D721Med (cell line): Measurements from ENCODE around the gene HK1.
"Not testable (repeated sequence)": the region's sequence is repeated elsewhere in the genome, so short reads cannot be mapped to it uniquely, and the experiment has no call there.

Experiments
- DNase-seq: peaks from one replicate; pipeline ENCODE4 v3.0.0; 2011; ENCODE audit warnings: low spot score; ENCODE audit not compliant: insufficient read length
- FAIRE-seq: peaks from 2 replicates; lab custom pipeline; 2011; peaks lifted over from hg19 to GRCh38; lab: Jason Lieb, UNC
- CTCF ChIP-seq: IDR thresholded peaks from 2 replicates; pipeline ENCODE4 v1.5.1; 2012; ENCODE audit warnings: mild to moderate bottlenecking, control low read depth; ENCODE audit not compliant: insufficient read depth; ENCODE audit errors: missing control alignments

The HK1 gene

DNA sequence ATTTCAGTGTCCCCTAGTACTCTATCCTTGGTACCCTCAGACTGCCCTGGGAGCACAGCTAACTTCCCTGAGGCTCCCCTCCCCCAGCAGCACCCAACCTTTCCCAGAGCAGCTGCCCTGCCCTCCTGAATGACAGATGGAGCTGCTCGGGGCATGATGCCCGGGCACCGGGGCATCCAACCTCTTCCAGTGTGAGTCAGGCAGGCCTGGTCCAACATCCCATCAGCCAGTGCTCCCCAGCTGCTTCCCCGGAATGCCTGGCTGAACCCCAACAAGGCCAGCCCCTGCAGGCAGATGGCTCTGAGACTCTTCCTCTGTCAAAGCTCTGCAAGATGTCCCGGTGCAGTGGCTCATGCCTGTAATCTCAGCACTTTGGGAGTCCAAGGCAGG is 161.0 kb downstream of the HK1 start:
- DNase-seq, result no peak

GRCh38 chr10:69439813-69440506 is 161.7 kb downstream of the HK1 start:
- FAIRE-seq, result no peak
- no peak for TF ChIP-seq CTCF
- no peak for DNase-seq

More for the DNA sequence above, 161.0 kb downstream of the HK1 start:
- TF ChIP-seq CTCF, result no peak
- no peak for FAIRE-seq

- TF ChIP-seq CTCF, result no peak
- no peak for FAIRE-seq
- DNase-seq, result no peak
These were observed 165.1 kb downstream of the HK1 start for GRCh38 chr10:69443354-69443753.

DNA sequence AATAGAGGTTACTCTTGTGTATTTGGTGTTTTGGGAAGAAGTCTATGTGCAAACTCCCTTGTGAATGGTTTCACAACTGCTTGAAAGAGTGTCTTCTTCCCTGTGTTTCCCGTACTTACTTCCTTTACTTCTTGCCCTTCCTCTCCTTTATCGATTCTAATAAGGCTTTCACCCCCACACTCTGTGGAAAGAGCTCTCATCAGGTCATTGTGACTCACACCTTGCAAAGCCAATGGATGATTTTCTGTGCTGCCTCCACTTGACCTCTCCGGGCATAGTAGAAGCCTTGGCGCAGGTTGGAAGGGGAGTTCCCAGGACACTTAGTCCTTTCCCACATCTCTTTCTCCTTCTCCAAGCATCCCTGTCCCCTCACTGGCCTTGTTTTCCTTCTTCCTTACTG is 166.7 kb downstream of the HK1 start:
- DNase-seq (no peak), FAIRE-seq (no peak)
- no peak for TF ChIP-seq CTCF

DNA sequence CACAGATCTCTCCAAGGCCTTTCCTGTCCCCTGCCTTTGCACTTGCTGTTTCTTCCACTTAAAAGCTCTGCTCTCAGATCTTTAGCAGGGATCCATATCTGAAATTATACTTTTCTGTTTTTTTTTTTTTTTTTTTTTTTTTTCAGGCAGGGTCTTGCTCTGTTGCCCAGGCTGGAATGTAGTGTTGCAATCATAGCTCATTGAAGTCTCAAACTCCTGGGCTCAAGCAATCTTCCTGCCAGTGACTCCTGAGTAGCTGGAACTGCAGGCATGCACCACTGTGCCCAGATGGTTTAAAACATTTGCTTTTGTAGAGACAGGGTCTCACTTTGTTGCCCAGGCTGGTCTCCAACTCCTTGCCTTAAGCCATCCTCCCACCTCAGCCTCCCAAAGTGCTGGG is 167.9 kb downstream of the HK1 start:
- FAIRE-seq (no peak), DNase-seq (no peak)
- no peak for TF ChIP-seq CTCF

- DNase-seq (no peak), FAIRE-seq (no peak)
- TF ChIP-seq CTCF, result no peak
These were observed 168.4 kb downstream of the HK1 start for GRCh38 chr10:69446650-69447151.

- TF ChIP-seq CTCF, result peak; percentile 40
- DNase-seq (no peak), FAIRE-seq (no peak)
These were observed 171.5 kb downstream of the HK1 start for GRCh38 chr10:69449841-69450240.

GRCh38 chr10:69450395-69450794 is 172.1 kb downstream of the HK1 start:
- not testable (repeated sequence) for FAIRE-seq, DNase-seq
